Amniotic epithelial cell (primary cell): ENCODE results near the gene NHLRC4.

ENCODE experiments used
- DNase-seq: peaks from one replicate; pipeline ENCODE4 v3.0.0-alpha.2; 2010; ENCODE audit warnings: low read depth

NHLRC4 gene

GRCh38 chr16:530111-530817 lies 36.5 kb upstream of the NHLRC4 start:
- no peak for DNase-seq

GRCh38 chr16:531494-532125 lies 35.2 kb upstream of the NHLRC4 start:
- no peak for DNase-seq

DNA sequence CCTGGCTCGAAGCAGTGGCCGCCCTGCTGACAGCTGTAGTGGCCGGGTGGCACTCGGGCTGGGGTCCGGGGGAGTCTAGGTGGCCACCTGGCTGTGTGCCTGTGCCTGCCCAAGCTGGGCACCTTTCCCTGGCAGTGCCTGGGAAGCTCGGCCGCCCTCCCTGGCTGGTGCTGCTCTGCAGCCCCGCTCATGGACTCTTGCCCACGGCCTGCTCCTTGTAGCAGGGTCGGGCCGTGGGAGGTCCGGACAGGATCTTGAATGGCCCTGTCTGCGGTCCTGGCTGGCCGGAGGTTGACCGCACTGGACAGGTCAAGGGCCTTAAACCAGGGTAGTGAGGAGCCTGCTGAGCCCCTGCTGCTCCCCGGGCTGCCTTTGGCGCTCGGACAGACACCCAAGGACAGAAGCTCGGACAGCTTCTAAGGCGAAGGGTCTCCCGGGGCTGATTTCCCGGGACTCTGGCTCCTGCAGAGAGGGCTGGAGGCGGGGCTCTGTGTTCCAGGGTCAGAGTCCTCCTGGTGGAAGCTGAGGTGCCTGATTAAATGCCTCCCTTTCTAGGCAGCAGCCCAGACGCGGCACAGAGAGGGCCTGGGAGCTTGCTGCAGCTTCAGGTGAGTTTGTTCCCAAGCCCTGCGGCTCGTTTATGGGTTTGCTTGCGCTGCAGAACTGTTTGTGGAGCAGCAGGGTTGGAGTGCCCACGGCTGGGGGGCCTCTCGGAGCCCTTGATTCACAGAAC lies 33.2 kb upstream of the NHLRC4 start:
- peak; percentile 8 for DNase-seq

DNA sequence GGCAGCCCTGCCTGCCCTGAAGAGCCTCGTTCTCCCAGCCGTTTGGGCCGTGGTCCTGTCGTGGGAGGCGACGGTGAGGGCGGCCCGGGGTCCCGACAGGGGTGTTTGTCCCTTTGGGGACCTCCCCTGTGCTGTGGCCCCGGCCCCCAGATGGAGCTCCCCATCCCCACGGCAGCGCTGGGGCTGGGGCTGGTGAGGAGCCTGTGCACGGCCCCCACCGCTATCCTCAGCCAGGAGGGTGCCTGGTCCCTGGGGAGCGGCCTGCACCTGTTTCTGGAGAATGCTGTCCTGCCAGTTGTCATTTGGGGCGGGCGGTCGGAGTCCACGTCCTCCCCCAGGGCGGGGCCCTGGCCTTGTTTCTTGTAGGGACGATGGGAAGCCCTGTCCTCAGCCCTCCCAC lies 32.7 kb upstream of the NHLRC4 start:
- DNase-seq = no peak

DNA sequence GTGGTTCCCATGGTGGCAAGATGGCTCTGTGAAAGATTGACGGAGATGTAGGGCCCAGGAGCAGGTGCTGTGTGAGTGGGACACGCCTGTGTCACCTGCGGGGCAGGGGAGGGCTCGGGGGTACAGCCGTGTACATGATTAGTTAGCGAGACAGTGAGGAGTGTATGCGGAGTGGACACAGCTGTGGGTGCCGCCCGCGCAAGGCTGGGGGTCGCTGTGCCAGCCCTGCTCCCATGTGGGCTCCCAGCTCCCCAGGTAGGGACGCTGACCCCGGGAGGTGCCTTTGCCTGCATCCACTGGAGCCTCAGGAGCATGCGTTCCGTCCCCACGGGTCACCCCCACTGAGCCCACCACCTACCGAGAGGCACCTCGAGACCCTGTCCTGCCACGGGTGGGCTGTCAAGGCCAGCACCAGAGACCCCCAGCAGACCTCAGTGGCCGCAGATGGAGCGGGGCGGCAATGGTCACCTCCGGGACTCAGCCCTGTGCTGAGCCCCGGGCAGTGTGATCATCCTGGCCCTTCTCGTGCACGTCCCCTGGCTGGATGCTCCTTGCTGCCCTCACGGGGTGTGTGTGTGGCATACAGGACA lies 31.9 kb upstream of the NHLRC4 start:
- no peak for DNase-seq

DNA sequence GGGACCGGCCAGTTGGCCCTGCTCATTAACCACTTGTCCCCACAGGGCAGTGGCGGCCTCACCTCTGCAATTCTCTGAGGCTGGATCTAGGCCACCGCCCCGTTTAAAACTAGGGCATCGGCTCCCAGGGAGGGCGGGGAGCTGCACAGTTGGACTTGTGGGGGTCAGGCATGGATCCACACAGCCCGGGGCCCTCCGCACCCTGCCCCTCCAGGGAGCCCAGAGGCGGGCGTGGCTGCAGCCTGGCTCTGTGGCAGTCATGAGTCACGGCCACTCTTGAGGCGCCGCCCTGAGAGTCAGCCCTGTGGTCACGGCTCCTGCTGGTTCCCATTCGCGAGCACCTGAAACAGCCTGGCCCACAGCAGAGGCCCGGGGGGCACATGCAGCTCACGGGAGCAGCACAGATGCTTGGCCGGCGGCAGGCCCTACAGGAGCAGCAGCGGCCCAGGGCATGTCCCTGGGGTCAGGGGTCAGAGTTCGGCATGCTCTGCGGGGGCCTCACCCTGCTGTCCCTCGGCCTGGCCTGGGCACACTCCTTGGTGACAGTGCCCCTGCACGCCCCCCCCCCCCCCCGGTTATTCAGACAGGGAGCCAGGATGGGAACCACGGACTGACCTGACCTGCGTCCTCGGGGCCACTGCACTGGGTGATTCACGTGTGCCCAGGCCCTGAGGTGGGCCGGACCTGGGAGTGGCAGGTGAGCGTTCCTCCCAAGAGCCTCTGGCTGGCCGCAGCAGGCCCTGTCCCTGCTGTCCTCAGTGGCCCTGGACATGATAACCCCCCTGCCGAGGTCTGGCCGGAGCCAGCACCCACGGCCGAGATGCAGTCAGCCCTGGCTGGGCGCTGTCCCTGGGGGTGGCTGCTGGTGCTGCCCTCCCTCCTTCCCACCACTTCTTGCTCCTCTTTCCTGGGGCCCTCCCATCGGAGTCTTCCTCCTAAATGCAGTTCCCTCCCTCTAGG lies 31.1 kb upstream of the NHLRC4 start:
- DNase-seq = peak; percentile 27

DNA sequence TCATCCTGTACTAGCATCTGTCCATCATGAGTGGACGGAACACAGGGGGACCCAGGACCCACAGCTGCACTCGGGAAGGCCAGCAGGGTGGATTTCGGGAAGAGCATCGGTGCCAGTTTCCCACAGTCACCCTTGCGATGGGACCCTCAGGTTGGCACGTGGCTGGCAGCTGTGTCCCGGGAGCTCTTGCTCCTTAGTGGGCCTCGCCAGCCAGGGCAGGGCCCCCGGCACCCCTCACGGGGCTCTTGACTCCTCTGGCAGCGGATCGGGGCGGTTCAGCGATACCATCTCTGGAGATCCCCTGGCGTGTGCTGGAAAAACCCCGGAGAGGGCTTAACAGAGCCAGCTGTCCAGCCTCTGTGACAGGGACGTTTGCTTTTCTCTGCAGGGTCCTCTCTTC lies 30.1 kb upstream of the NHLRC4 start:
- DNase-seq = no peak

DNA sequence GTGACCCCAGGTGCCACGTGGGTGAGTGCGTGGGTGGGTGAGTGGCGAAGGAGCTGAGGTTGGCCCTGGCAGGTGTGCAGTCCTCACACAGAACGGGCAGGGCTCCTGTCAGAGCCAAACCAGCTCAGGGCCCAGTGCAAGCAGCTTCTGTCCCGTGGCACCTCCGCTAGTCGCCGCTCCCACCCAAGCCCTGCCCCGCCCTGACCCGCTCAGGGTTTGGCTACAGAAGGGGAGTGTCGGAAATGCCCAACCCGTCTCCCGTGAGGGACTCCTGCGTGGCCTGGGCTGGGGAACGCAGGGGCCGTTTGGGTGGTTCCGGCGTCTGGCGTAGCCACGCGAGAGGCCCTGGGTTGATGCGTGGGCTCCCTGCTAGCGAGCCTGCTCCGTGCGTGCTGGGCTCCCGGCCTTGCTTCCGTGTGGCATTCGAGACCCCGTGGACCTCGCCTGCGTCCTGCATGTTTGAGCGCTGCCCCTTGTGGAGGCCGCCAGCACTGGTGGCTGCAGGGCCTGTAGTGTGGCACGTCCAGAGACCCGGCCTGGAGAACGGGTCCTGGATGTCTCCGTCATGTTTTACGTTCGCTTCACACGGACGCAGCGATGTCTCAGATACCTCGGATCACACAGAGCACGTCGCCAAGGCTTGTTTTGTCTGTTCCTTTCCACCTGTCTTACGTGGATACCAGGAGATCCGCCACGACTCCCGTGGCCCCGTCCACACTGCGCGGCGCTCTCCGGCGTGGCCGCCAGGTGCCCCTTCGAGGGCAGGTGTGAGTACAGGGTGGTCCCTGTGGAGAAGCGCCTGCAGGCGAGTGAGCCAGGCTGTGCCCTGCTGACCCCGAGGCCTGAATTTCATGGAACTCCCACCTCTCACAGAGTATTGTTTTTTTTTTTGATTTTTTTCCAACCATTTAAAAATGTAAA lies 29.1 kb upstream of the NHLRC4 start:
- DNase-seq = no peak

- DNase-seq = peak; percentile 12
Measured at GRCh38 chr16:539901-540530, 26.8 kb upstream of the NHLRC4 start.

- DNase-seq = no peak
Measured at GRCh38 chr16:540645-541340, 26.0 kb upstream of the NHLRC4 start.

DNA sequence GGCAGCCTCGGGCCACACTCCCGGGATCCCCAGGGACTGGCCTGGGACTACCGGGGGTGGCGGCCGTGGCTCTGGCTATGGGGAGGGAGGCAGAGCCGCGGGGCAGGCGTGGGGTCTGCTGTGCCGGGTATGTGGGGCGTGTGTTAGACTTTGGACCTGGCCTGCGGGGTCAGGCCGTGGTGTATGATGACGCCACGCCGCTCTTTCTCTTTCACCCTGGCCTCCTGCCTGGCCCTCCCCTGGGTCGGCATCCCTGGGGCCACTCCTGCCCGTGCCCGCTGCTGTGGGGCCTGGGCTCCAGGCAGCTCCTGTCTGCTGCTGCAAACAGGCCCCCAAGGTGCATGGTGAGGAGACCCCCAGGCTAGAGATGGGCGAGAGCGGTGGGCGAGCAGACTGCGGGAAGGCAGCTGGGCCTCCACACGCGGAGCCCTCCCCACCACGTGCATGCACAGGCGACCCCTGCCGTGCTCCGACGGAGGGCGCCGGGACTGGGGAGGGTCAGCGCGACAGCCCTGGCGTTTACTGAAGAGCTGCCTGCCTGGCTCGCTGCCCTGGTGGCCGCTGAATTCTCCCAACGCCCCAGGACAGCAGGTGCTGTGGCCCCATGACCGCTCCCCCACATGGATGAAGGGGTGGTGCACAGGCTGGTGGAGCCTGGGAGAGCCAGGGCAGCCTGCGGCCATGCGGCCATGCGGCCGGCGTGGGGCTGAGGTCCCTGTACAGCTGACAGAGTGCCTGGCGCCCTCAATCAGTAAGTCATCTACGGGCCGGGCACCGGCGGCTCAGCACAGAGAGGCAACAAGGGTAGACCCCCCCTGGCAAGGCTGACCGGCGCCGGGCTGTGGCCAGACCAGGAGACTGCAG lies 23.3 kb upstream of the NHLRC4 start:
- DNase-seq = no peak

GRCh38 chr16:544517-544916 lies 22.3 kb upstream of the NHLRC4 start:
- no peak for DNase-seq

- DNase-seq = no peak
Measured at GRCh38 chr16:546909-547770, 19.7 kb upstream of the NHLRC4 start.

DNA sequence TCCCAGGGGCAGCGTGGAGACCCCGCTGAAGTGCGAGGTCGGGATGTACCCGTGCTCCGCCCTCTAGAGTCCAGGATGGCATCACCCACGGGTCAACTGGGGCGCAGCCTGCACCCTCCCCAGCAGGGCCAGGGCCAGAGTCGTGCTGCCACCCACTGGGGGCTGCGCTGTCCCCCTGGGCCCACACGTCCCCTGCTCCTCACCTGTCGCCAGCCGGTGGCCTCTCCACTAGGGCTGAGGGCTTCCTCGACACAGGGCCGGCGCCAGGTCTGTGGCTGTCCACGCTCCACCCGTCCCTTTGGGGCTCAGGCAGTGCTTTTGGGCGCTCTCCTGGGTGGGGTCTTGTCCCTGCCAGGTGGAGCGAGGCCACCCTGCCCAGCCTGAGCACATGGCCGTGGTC lies 18.2 kb upstream of the NHLRC4 start:
- DNase-seq = no peak

- no peak for DNase-seq
Measured at GRCh38 chr16:549544-550263, 17.1 kb upstream of the NHLRC4 start.

GRCh38 chr16:551210-551609 lies 15.6 kb upstream of the NHLRC4 start:
- DNase-seq = no peak

DNA sequence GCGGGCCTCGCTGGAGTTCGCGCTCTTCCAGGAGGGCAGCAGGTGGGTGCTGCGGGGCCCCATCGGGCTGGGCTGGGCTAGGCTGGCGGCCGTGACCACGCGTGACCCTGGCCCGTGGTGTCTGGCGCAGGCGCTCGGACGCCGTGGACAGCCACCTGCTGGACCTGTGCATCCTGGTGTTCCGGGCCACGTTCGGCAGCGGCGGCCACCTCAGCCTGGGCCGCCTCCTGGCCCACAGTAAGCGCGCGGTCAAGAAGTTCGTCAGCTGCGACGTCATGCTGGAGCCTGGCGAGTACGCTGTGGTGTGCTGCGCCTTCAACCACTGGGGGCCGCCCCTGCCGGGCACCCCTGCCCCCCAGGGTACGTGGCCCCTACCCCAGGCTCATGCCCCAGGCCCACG lies 14.6 kb upstream of the NHLRC4 start:
- no peak for DNase-seq
